Stimulated activated CD4-positive, alpha-beta T cell treated with anti-CD3 and anti-CD28 coated beads, TNF-alpha, amount 100 ng/mL, for 48 hours (primary cell): ENCODE measurements around the gene RRP1.
"Not testable (repeated sequence)": the region's sequence is repeated elsewhere in the genome, so short reads cannot be mapped to it uniquely, and the experiment has no call there.

Experiments
- DNase-seq, 3 donors: peaks; one replicate each; pipeline ENCODE4 v3.0.0-alpha.2; 2020; ENCODE audit warnings: low read depth in 3 of 3

RRP1 gene

GRCh38 chr21:43836616-43837015 is 47.2 kb downstream of the RRP1 start:
- no peak for DNase-seq

- no peak for DNase-seq
Observed at GRCh38 chr21:43840259-43840658, 50.9 kb downstream of the RRP1 start.

GRCh38 chr21:43842742-43843141 is 53.4 kb downstream of the RRP1 start:
- DNase-seq: no peak

- not testable (repeated sequence) for DNase-seq
Observed at GRCh38 chr21:43844906-43845305, 55.5 kb downstream of the RRP1 start.

- no peak for DNase-seq
Observed at GRCh38 chr21:43845386-43845785, 56.0 kb downstream of the RRP1 start.

GRCh38 chr21:43846430-43846829 is 57.1 kb downstream of the RRP1 start:
- no peak for DNase-seq

- no peak for DNase-seq
Observed at GRCh38 chr21:43847301-43847700, 57.9 kb downstream of the RRP1 start.

GRCh38 chr21:43848771-43849170 is 59.4 kb downstream of the RRP1 start:
- no peak for DNase-seq

GRCh38 chr21:43849532-43850299 is 60.3 kb downstream of the RRP1 start:
- DNase-seq: no peak

- no peak for DNase-seq
Observed at GRCh38 chr21:43850728-43851295, 61.4 kb downstream of the RRP1 start.

GRCh38 chr21:43851593-43851992 is 62.2 kb downstream of the RRP1 start:
- no peak for DNase-seq

- no peak for DNase-seq
Observed at GRCh38 chr21:43853851-43854772, 64.7 kb downstream of the RRP1 start.
